Hematopoietic multipotent progenitor cell treated with erythropoietin and hydrocortisone succinate and interleukin-3 and kit ligand, for 17 days (in vitro differentiated cells): ENCODE data around the gene VSIG8.
"Not testable (repeated sequence)": the region's sequence is repeated elsewhere in the genome, so short reads cannot be mapped to it uniquely, and the experiment has no call there.

ENCODE experiments used
- DNase-seq: peaks from one replicate; pipeline ENCODE4 v3.0.0-alpha.2; 2015; ENCODE audit warnings: low spot score

The VSIG8 gene, protein sequence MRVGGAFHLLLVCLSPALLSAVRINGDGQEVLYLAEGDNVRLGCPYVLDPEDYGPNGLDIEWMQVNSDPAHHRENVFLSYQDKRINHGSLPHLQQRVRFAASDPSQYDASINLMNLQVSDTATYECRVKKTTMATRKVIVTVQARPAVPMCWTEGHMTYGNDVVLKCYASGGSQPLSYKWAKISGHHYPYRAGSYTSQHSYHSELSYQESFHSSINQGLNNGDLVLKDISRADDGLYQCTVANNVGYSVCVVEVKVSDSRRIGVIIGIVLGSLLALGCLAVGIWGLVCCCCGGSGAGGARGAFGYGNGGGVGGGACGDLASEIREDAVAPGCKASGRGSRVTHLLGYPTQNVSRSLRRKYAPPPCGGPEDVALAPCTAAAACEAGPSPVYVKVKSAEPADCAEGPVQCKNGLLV

DNA sequence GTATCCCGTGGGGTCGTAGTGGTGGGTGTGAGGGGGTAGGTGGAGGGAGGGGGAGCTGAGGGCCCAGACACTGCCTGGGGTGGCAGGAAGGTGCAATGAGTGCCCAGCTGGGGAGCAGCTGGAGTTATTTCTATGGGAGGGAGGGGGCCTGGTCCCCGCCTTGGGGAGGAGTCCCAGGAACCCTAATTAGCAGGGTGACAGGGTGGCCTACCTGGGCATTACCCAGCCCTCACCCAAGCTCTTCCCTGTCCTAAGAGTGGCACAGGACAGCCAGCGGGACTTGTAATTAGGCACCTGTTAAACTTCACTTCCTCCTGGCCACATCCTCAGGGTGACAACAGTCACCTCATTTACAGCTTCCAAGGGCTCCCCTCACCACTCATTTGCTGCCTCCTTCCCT, at the start of gene VSIG8:
Gene VSIG8, minus strand, starts transcription at position 101 of the 400 bp plus-strand sequence. CDS start 136 bp downstream, outside the sequence.
- no peak for DNase-seq

DNA sequence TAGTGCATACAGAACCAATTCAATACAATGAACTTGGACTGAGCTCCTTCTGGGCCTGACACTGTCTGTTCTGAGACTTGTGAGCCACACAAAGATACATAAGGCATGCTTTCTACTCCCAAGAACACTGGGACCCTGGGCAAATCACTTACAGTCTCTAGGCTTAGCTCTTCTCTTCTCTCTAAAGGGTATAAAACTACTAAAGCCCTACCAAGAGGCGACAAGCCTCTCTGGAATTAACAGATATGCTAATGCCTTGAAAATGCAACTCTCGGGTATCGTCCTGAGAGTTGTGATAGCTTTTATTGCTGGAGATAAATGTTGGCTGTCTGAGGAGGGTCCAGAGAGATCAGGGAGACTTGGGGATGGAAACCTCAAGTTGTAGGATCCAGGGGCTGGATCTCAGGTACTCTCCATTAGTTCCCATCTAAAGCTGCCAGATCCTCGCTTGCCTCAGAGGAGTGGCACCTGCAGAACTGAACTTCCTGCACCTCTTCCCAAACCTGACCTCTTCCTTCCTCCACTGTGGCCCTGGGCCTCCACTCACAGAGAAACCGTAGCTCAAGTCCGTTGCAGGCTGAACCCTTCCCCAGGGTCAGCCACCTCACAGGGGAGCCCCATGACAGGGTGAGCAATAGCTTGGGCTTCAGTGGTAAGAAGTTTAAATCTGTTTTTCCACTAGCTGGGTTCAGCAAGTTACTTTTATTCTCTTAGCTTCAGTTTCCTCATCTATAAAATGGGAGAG, 49.0 kb upstream of the VSIG8 start:
- DNase-seq, result peak; percentile 29

DNA sequence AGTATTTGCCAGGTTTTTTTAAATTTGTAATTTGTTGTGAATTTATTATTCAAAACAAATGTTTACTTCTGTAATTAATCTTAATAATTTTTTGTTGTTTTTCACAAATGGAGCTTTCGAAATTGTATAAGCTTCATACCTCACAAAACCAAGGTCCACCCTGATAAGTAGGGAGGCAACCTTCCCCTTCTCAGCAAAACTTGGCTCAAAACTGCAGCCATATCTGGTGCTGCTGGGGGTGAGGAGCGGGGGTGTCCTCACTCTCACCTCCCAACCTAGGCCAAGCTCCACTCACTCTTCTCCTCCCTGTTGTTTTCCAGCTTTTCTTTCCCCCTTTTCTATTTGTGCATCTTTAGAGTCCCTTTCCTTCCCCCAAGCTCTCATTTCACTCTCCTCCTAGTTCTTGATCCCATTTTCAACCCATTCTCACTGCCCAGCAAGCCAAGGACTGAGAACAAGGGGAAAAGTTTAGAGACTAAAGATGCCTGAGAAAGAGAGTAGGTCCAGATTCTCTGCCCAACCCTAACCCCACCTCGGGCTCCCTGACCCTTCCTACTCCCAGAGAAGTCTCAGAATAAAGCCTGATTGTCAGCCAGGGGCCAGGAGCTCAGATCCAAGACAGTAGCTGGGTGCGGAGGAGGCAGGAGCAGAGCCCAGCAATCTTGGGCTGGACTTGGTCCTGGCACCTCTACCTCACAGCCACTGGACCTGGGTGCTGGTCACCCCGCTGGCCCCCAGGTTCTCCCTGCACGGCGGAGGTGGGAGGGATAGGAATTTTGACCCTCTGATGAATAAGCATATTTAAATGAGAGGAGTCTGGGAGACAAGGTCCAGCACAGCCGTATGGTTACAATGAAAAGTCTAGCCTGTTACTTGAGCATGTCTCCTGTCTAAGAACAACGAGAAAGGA, 45.8 kb upstream of the VSIG8 start:
- DNase-seq, result peak; percentile 54

DNA sequence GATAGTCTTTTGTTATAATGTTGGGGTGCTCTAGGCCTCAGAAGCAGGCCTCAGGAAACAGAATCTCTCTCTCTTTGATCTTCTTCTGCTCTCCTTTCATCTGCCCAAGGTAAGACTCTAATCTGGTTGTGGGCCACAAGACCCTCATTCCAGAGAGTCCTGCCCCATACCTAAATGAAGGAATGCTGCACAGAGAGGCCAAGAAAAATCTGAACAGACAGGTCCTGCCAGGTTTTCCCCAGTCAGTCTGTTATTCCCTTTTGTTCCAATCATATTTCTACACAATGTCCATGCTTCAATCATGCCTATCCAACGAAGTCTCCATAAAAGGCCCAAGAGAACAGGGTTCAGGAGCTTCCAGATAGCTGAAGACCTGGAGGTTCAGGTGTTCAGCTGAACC, 44.5 kb upstream of the VSIG8 start:
- DNase-seq, result no peak

DNA sequence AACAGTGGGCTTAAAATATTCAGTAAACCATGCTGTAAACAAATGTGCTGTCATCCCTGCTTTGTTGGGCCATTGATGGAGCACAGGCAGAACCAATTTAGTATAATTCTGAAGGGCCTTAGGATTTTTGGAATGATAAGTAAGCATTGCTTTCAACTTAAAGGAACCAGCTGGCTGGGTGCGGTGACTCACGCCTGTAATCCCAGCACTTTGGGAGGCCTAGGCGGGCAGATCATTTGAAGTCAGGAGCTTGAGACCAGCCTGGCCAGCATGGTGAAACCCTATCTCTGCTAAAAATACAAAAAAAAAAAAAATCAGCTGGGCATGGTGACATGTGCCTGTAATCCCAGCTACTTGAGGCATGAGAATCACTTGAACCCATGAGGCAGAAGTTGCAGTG, 41.6 kb upstream of the VSIG8 start:
- DNase-seq, result not testable (repeated sequence)

DNA sequence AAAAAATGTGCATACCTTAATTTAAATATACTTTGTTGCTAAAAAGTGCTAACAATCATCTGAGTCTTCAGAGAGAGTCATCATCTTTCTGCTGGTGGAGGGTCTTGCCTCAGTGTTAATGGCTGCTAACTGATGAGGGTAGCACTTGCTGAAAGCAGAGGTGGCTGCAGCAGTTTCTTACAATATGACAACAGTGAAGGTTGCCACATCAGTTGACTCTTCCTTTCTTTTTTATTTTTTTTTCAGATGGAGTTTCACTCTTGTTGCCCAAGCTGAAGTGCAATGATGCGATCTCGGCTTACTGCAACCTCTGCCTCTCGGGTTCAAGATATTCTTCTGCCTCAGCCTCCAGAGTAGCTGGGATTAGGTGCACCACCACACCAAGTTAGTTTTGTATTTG, 40.1 kb upstream of the VSIG8 start:
- DNase-seq, result no peak

DNA sequence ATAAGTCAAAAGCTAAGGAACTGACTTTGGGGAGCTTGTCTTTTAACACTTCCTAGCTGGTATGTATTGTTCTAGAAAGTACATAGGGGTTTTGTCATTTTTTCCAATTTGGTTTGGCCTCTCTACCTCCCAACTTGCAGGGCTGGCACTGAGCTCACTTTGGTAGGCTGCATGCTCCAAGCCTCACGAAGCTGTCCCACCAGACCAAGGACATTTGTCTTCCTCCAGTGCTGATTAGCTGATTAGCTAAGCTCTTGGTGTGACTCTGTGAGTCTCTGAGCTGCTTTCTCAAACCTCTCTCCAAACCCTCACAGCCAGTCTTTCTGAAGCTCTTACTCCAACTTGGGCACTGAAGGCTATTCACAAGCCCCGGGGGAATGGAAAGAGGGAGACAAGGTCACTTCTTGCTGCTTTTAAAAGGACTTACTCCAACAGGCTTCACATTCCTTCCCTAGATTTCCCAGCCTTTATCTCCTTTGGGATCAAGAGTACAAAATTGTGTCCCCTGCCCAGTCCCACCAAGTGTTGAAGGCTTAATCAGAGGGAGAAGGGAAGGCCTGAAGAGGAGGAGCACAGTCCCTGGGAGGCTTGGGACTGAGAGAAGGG, 38.4 kb upstream of the VSIG8 start:
- no peak for DNase-seq

DNA sequence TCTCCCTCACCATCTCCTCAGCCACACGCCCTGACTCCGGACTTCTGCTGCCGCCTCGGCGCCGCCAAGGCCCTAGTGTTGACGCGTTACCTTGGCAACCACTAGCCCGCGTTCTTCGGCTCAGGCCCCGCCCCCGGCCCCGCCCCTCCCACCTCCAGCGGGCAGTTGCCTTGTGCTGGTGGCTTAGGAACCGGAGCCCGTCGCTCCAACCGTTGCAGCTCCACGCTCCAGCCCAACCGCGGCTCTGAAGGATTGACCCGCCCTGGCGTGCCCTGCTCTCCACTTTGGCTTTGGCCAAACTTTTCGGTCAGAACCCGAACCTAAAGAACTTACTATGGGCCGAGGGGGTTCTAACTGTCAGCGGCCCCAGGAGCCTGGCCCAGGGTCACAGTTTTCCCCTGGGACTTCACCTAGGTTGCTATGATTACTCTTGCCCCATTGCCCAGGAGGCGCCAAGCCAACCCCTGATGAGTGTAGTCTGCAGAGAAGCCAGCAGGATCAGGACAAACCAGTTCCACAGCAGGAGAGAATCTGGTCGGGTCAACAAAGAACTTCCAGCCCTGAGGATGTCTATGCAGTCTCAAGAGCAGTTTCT, 37.7 kb upstream of the VSIG8 start, which contains the start of gene CFAP45:
Gene CFAP45, minus strand, starts transcription at position 80 of the 595 bp plus-strand sequence. Its CDS starts 67 bp downstream, at position 13.
- DNase-seq, result peak; percentile 65

DNA sequence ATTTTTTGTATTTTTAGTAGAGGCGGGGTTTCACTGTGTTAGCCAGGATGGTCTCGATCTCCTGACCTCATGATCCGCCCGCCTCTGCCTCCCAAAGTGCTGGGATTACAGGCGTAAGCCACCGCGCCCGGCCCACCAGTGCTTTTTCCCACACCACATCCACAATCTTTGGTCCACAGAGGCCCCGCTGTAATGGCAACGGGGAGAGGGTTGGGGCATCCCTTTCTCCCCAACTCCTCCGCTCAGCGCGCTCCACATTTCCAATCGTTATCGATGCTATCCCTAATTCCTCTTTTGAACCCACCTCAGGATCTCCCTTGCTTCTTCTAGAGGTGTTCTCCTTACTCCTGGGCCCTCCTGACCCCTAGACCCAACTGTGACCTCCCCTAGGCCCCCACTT, 37.2 kb upstream of the VSIG8 start:
- DNase-seq, result not testable (repeated sequence)

DNA sequence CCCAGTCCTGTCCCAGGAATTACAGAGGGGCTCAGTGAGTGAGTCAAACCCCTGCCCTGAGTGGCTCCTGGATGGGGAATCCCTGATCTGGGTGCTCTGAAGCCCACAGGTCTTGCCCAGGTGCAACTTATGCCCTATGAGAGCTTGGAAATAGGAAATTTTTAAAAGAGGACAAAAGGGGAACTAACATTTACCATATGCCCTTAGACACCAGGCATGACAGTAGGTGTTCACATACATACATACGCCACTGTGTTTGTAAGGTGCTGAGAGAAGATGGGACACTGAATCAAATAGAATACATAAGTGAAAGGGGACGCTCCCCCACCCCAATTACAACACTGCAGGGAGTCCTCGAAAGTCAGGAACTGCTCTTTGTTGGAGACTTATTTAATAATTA, 36.1 kb upstream of the VSIG8 start:
- DNase-seq, result no peak

DNA sequence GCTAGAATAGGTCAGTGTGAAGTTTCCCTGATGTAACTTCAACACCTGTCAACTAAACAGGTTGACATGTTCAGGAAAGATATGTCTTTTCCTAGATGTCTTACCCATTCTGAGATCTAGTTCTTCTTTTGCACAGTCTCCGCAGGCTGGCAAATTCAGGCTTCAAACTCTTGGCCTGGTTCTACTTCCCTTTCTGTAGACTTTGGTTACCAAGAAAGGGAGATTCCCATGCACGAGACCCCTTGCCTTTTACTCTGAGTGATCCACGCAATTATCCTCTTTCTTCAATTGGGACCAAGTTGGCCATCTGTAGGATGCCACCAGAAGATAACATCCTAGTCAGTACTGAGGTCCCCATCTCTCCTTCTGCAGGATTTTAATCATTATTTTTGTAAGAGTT, 35.5 kb upstream of the VSIG8 start:
- DNase-seq, result no peak

DNA sequence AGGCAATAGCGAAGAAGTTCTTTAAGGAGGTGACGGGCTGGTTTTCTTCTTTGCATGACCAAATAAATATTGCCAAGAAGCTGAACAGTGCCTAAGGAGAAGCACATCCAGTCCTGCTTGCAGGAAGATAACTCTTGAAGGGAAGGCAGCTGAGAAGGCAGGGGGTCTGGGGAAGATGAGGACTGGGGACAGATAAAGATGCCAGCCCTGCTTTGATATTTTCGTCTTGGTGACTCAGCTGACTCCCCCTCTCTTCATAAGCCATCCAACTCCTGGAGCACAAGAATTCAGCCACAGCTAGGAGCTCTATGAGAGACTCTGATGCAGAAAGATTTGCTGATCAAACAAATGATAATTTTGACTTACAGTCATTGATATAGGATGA, 34.1 kb upstream of the VSIG8 start:
- no peak for DNase-seq

DNA sequence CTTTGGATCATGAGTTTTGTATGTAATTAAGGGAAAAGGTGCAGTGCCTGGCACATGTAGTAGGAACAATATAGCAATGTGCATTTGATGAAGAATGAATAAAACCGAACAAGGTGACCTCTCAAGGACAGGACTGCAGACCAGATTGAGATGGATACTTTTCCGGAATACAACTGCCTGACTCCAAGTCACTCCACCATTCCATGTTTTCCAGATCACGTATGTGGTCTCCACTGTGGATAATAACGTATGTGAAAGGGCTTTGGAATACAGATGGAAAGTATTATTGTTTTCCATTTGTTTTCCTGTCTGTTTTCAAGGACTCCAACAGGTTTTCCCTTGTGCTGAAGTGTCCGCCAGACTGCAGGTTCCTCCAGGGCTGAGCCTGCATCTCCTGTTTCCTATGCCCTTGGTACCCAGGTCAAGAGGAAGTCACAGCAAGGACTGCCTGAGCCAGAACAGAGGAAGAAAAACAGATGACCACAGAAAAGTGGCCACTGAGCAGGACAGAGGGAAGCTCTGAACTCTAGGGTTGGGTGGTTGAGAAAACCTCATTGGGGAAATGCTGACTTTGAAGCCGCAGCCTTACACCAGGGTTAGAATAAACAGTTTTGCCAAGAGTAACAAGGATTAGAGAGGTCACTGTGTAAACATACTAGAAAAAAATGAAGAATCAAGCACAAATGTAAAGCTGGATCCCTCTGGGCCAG, 33.5 kb upstream of the VSIG8 start:
- no peak for DNase-seq

DNA sequence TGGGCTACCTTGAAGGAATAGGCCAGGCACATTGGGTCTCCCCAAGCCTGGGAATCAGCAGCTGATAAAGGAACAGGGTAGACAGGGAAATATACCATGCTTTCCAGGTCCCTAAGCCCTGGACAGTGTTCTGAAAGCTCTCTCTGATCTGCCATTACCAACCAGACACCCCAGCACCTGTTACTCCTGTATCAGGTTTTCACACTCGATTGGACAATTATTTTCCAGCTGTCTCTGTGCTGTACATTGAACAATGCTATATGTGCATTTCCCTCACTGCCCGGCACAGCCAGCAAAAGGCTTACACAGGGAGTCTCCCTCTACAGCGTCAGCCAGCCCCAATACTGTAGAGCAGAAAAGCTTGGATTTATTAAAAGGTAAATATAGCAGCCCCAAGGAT, 32.8 kb upstream of the VSIG8 start:
- no peak for DNase-seq

DNA sequence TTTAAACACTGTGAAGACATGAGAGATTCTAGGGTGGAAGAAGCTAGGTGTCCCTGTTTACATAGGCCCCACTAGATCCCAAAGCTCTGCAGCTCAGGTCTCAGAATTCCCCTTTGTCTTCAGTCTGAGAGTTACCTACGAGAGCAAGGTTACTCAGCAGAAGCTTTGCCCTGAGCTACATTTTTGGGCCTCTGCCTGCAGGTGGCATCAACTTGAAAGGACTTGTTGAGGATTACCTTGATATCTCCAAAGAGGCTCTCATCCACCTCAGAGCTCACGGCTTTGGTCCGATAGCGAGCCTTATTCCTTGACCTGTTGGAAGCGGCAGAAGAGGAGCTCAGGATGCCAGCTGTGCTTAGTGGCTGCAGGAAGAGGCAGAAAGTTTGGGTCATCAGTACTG, 30.5 kb upstream of the VSIG8 start:
- DNase-seq, result no peak

DNA sequence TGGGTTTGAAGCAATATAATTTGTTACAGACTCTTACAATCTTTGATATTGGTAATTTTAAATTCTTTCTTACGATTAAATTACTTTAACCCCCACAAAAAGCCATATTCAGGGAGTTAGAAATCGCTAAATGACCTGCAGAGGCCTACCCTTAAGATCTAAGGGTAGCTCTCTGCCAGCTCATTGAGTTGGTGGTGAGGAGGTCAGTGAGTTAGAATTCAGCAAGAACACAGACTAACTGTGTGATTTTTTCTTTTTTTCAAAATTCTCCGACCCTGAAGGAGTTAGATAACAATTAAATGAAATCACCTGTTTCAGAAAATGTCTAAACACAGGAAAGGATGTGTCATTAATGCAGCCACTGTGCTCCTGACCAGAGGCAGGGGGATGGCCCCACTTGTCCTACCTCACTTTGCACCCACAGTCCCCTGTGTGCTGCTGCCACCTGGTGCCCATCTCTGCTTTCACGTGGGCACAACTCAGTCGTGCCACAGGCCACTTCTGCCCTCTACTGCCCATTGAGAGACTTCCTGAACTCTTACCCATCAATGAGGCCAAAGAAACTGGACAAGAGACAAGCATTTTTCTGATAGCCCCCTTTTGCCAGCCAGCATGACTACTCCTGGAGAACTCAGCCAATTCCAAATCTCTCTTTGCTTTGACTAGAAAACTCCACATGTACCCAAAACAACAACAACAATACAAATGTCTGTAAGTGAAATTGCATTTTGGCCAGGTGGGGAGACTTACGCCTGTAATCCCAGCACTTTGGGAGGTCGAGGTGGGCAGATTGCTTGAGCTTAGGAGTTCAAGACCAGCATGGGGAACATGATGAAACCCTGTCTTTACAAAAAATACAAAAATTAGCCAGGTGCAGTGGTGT, 29.1 kb upstream of the VSIG8 start:
- peak; percentile 84 for DNase-seq

DNA sequence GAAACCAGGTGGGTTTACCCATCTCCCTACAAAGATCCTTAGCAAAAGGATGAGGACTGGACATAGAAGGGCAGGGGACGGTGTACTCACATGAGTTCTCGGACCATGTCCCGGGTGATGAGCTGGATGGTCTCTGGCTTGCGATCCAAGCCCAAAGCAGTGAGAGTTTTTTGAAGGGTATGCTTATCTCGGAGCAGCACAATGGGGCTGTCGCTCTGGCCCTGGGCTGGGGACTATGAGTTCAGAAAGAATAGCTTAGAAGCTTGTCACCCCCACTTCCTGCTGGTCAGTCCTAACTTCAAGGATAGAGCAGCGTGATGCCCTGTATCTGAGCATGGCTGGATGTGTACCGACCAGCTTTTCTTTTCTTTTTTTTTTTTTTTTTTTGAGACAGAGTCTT, 27.9 kb upstream of the VSIG8 start:
- DNase-seq, result no peak

DNA sequence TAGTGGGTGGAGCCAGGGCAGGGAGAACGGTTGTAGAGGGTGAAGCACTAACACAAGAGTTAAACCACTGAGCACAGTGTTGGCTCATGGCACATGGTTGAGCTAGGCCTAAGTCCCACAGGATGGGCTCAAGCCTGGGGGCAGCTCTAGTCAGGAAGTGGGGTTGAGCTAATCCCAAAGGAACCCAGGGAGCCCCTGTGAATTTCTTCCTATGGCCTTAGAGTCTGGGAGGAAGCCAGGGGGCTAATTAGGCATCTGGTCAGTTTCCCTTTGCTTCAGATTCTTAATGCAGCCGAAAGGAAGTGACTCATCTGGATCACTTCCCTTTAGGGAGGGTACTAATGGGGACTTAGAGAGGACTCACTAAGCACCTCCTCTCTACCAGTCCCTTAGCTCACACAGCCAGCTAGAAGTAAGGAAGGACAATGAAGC, 27.4 kb upstream of the VSIG8 start:
- no peak for DNase-seq

DNA sequence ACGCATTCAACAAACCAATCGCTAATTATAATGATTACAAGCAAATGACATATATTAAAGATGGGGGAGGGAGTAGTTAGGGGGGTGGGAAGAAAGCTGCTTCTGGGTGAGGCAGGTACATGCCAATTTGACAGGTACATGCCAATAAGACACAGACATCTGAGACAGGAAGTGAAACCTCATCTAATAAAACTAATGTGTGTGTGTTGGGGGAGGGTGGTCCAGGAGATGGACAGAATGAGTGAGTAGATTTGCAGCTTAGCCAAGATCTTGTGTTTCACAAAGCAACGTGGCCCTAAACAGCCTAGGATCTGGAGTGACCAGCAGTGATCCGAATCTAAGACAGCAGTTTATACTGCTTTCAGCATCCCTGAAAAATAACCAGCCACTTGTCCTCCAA, 26.7 kb upstream of the VSIG8 start:
- no peak for DNase-seq

DNA sequence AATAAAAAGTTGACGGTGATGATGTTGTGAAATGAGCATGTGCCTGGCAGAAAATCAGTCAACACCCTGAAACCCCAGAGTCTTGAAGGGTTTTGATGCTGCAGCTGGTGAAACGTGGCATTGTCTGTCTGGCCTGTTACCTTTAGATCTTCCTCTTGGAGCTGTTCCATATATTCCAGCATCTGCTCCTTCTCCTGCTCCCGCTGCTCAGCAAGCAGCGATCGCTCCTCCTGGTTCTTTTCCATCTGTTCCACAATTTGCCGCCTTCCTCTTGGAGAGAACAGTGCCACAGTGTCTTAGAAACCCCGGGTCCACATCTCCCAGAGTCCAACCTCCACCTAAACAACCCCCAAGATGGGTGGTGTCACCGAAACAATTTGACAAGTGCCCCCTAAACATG, 21.8 kb upstream of the VSIG8 start:
- no peak for DNase-seq
